ENCODE measurements around the gene DPPA3.
"Not testable (repeated sequence)": the region's sequence is repeated elsewhere in the genome, so short reads cannot be mapped to it uniquely, and the experiment has no call there.

DPPA3 gene

DNA sequence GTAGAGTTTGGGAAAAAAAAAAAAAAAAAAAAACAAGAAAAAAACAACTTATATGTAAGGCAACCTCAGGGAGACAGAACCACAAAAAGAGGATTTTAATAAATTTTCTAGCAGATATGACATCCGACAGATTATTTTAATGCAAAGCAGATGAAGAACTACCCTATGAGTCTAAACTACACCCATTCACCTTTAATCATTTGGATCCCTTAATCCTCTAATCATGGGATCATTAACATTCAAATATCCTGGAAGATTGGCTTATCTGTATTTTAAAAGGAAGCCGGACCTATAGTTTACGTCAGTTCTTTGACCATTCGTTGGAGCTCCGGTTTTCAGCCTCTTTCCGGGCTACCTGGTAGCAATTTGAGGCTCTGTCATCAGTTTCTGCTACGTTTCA, at the start of gene DPPA3:
Gene DPPA3, plus strand, starts transcription at position 301 of the 400 bp plus-strand sequence. CDS start 138 bp downstream, outside the sequence.
- DNase-seq (ENCODE audit: low spot score): no peak

DNA sequence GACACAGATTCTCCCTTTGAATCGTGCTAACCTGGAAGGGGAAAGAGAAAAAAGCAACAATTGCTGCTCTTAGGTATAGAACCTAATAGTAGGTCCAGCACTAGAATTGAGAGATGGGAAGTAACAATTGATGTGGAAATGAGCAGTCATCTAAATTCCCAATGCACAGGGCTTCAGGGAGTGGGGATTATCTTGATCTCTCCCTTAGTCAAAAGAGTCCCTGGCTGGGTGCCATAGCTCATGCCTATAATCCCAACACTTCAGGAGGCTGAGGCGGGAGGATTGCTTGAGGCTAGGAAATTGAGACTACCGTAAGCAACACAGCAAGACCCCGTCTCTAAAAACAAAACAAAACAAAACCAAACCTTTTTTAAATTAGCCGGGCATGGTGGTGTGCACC, 49.5 kb upstream of the DPPA3 start:
- DNase-seq (ENCODE audit: low spot score): no peak

DNA sequence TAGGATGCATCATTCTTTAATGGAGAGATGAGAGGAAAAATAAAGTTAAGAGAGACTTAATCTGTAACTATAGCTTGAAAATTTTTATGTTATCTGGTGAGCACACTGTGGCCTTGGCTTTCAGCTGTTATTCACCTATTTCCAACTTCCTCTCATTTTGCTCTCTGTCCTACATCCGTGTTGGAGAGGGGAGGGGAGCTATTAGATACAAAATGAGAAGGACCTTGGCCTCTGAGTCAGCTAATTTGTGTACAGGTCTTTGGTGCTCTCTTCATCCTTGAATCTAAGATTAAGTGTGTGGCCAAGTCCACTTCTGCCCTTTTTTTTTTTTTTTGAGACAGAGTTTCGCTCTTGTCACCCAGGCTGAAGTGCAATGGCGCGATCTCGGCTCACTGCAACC, 44.6 kb upstream of the DPPA3 start:
- DNase-seq (ENCODE audit: low spot score): no peak

DNA sequence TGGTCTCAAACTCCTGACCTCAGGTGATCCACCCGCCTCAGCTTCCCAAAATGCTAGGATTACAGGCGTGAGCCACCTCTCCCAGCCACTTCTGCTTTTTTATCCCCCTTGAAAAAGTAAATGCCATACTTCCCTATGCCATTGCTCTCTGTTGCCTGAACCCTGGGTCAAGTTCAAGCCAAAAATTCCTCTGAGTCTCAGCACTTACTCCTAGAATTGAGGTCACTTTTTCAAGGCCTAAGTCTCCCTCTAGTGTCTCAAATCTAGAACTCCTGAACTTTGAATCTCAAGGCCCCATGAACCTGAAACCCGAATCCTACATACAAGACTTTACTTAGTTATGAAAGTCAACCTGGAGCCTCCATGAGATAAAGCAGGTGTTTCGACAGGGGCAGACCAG, 44.1 kb upstream of the DPPA3 start:
- no peak for DNase-seq (ENCODE audit: low spot score)

DNA sequence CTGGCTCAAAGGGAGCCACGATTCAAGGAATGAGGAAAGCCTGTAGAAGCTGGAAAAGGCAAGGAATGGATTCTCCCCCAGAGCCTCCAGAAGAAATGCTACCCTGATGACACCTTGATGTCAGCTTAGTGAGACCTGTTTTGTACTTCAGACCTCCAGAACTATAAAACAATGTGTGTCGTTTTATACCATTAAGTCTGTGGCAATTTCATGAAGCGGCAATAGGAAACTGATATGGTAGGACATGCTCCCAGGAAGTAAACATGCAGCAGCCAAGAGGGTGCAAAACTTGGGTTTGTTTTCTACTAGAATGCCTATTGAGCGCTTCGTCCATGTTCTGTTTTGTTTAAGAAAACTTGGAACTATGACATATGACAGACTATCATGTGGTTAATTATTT, 43.1 kb upstream of the DPPA3 start:
- no peak for DNase-seq (ENCODE audit: low spot score)

DNA sequence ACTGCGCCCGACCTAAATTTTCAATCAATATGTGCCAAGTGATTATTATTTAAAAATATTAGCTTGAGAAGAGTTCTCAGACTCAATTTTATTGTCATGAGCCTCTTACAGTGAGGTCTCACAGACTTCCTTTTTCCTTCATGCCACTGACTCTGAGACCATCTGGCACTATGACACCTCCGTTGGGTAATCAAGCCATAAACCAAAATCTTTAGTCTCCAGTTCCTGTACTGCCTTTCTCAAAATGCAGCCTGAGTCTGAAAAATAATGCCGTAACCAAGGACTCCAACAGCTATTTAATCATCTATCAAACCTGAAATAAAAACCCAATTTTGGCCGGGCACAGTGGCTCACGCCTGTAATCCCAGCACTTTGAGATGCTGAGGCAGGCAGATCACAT, 35.8 kb upstream of the DPPA3 start:
- DNase-seq (ENCODE audit: low spot score): not testable (repeated sequence)

DNA sequence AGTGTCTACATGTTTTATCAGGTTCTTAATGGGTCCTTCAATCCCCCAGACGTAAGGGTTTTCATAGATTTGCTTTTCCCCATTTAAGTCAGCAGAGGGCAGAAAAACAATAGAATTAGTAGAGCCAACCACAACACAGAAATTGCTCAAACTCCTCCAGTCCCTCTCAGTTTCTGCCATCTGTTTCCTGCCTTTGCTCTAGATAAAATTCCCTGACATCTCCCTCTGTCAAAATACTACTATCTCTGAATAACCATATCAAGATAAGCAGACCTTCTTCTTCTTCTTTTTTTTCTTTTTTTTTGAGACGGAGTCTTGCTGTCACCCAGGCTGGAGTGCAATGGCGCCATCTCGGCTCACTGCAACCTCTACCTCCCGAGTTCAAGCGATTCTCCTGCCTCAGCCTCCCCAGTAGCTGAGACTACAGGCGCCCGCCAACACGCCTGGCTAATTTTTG, 33.8 kb upstream of the DPPA3 start:
- DNase-seq (ENCODE audit: low spot score): peak; percentile 10

DNA sequence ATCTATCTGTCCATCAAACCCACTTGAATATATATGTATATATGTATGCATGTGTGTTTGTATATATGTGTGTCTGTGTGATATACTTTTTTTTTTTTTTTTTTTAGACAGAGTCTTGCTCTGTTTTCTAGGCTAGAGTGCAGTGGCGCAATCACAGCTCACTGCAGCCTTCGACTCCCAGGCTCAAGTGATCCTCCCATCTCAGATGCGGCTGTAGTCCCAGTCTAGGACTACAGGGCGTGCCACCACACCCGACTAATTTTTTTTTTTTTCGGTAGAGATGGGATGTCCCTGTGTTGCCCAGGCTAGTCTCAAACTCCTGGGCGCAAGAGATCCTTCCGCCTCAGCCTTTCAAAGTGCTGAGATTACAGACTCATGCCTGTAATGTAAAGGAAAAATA, 32.5 kb upstream of the DPPA3 start:
- no peak for DNase-seq (ENCODE audit: low spot score)

DNA sequence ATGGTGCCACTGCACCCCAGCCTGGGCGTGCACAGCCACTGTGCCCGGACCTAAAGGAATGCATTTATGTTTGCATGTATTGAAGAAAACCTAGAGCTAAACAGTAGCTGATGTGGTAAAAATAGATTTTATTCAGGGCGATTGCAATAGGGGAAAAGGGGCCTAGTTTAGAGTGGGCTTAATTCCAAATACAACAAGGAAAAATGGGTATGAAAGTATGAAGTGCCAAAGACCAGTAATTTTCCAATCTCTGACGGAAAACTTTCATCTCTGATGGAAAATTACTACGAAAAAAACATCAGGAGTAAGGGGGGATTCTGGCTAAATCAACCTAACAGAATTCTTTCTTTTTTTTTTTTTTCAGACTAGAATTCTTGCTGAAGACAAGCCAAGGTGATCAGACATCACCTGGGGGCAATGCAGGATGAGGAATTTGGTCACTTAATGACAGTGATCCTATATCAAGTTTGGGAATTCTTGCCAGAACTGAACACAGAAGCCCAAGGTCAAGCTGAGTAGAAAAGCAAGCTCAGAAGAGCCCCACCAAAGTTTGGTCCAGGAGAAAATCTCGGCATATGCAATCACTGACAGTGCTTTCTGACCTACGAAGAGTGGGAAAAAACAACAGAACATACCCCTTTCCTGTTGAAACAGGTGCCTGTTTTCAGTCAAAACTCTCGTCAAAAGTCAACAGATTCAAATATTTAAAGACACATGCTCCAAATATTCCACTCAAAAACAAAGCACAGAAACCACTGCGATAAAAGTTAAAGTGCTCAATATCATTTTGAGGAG, 31.8 kb upstream of the DPPA3 start:
- DNase-seq (ENCODE audit: low spot score): no peak

DNA sequence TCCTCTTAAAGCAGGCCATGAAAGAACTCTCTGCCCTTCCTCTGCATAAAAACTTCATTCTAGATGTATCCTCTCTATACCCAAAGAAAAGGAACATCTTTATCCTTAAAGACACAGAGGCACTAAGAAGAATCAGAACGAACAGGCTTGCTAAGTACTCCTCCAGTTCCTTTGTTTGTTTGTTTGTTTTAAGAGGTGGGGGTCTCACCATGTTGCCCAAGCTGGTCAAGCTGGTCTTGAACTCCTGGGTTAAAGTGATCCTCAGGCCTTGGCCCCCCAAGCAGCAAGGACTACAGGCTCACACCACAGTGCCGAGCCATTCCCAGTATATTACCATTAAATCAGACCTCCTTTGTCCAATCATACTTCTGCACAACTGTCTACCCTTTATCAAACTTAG, 29.7 kb upstream of the DPPA3 start:
- no peak for DNase-seq (ENCODE audit: low spot score)

DNA sequence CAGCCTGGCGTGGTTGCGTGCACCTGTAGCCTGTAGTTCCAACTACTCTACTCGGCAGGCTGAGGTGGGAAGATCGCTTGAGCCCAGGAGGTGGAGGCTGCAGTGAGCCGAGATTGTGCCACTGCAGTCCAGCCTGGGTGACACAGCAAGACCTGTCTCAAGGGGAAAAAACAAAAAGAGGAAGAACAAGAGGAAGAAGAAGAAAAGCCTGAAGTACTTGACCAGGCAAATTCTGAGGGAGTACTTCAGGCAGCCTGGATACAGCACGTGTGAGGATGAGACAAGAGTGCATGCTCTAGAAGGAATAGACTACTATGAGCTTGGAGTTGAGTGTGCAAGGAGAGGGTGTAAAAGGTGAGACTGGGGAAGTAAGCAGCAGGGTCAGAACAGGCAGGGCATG, 17.4 kb upstream of the DPPA3 start:
- DNase-seq (ENCODE audit: low spot score): no peak

DNA sequence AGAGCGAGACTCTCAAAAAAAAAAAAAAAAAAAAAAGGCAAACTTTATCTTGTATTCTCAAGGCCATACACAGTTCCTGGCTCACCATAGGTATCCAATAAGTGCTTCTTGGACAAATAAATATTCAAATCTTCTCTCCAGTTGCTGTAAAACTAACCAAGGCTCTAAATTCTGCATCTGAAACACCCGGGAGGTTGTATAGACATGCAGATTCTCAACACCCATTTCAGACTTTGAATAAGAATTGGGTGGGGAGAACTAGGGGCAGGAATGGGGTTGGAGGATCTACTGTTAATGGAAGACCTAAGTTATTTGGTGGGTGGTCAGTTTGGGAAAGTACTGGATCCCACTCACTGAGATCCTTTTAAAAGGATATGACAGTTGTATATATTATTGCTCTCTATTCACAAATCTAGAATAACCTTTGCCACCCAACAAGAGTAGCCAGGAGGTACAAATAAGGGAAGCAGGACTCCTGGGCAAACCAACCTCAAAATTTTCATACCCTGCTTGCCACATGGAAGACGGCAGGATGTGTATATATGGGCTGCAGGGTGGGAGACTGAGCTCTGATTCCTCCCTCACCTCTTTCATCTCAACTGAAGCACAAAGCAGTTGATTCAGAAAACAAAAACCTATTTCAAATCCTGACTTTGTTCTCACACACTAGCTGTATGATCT, 16.5 kb upstream of the DPPA3 start:
- DNase-seq (ENCODE audit: low spot score): no peak

DNA sequence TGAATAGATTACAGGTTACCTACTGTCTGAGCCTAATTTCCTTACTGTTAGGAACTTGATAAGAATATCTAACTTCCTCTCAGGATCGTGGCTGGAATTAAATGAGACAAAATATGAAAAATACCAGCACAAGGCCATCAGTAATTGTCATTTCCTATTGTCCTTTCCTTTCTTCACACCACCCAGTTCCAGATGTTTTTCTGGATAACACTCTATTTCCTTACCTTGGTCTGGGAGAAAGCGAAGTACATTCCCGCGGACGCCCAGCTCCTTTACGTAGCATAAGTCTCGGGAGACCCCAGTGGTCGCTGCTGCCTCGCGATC, 16.0 kb upstream of the DPPA3 start:
- DNase-seq (ENCODE audit: low spot score): no peak

DNA sequence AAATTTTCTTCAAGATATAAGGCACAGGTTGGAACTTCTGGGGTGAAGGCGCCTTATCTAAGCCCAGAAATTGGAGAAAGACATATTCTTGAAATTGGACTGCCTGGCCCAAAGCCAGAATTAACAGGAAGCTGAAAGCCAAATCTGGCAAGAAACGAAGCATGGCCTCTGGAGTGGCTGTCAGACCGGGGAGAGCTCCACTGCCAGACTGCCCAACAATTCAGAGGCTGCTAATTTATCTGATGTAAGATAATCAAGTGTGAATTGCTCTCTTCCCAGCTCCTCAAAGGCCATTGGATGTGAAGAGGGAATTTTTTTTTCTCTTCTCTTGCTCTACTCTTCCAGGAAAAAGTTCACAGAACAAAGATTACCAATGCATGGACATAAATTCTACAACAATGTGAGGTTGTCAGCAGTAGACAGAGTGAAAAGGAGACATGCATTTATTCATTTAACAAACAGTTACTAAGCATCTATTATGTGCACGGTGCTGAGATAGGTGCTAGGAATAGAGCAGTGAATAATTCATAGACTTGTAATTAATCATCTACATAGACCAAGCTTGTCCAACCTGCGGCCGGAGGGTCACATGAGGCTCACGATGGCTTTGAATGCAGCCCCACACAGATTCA, 15.6 kb upstream of the DPPA3 start, which contains the start of gene GDF3:
Gene GDF3, minus strand, starts transcription at position 210 of the 632 bp plus-strand sequence. Its CDS starts 47 bp downstream, at position 163.
- no peak for DNase-seq (ENCODE audit: low spot score)

DNA sequence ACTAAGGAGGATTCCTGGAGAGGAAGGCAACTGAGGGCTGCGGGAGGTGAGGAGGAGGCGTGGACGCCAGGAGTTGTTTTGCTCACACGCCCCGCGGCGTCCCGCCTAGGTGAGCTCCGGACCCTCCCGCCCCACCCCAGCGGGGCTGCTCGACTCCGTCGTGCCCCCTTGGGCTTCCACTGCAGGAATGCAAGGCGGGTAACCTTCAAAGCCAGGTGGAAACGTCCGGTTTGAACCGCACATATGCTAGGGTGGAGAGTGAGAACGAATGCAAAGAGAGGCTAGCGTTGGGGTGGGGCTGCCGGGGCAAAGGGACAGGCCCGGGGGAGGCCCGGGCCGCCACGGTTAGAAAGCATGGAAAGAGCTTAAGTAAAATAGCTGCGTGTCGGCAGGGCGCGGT, 5.4 kb upstream of the DPPA3 start:
- DNase-seq (ENCODE audit: low spot score): no peak

DNA sequence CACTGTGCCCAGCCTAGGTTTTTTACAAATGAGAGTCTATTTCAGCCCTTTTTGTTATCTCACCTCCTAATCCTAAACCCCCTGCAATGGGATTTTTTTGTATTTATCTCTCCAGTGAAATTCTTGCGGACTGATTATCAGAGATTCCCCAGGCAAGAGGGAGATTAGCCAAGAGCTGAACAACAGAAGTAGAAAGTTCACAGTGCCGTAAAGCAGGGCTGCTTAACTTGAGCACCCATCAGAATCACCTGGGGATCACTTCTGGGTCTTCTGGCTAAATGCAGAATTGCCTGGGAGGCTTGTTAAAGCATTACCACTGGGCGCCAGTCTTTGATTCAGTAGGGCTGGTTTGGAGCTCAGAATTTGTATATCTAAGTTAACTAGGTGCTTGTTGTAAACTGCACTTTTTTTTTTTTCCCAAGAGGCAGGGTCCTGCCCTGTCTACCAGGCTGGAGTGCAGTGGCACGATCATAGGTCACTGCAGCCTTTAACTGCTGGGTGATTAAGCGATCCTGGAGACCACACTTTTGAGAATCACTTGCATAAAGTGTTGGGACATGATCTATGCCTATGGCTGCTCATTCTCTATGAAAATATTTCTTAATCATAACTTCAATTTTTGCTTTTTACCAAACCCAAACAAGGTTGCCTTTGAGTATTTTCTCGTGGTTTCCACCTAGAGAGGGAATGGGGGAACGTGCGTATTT, 1.1 kb upstream of the DPPA3 start:
- no peak for DNase-seq (ENCODE audit: low spot score)

DNA sequence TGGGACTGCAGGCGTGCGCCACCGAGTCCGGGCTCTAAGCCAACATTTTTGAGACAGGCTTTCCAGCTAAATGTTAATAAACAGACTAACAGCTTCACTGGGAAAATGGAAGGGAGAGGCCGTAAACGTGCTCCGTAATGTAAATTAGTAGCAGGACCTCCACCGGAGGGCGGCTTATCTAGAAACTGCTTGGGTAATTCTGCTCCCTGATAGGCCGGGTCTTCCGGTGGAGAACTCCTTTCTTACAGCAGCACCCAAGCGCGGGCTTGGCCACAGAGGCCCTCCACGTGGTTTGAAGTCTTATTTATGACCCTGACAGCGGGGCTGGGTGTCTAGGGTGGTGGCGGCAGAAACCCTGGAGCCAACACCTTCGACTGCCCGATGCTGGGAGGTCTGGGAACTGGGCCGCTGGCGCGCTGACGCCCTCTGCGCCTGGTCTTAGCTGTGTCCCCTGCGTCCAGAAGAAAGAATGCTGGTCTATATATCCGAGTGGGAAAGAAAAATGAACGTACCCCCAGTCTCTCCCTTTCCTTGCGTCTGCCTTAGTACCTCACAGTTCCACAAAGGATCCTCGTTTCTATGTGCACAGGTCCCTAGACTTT, 1.7 kb downstream of the DPPA3 start:
- DNase-seq (ENCODE audit: low spot score): no peak

DNA sequence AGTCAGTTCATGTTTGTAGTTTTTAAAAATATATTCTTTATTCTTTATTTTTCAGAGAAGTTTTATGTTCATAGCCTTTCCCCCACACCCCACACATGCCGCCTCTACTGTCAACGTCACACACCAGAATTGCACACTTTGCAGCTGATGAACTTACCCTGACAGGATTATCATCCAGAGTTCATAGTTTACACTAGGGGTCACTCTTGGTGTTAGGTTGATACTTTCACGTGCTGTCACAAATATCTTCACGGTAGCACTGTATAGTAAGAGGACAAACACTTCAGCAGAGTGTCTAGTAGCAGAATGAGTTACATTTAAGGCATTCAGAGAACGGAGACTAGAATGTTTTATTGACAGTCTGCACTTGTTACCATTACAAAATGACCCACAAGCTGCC, 5.1 kb downstream of the DPPA3 start:
- DNase-seq (ENCODE audit: low spot score): no peak

DNA sequence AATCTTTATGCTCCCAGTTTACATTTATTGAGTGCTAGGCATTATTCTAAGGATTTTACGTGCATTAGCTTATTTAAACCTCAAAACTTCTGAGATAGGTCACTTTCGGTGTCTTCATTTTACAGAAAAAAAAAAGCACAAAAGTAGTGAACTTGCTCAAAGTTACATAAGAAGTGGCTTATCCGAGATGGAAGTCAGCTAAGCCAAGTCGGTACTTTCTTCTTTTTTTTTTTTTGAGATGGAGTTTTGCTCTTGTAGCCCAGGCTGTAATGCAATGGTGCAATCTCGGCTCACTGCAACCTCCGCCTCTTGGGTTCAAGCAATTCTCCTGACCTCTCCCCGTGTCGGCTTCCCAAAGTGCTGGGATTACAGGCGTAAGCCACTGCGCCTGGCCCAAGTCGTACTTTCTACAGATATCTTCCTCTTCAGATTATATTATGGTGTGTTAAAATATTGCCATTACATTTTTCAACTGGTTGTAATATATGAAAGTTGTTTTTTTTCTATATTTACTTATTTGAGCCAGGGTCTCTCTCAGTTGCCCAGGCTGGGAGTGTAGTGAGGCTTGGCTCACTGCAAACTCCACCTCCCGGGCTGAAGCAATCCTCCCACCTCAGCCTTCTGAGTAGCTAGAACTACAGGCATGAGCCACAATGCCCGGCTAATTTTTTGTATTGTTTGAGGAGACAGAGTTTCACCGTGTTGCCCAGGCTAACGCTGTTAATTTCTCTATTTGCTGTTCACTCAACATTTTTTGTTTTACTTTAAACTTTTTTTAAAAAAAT, 8.9 kb downstream of the DPPA3 start:
- no peak for DNase-seq (ENCODE audit: low spot score)

DNA sequence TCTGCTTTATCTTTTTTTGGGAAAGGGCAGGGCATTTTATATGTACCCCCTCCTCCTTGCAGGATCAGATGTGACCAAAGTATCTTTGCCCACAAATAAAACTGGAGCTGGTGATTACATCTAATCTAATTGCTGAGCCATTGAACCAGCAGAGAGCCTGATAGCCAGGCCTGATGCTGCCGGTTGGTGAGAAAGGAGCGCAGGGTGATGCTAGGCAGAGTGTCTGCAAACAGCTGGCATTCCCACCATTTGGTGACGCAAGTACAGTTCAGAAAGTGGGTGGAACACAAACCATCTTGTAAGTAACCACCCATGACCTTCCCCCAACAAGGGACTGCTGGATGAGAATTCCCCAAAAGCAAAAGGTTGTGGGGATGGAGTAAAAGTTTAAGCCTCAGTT, 12.7 kb downstream of the DPPA3 start:
- no peak for DNase-seq (ENCODE audit: low spot score)

DNA sequence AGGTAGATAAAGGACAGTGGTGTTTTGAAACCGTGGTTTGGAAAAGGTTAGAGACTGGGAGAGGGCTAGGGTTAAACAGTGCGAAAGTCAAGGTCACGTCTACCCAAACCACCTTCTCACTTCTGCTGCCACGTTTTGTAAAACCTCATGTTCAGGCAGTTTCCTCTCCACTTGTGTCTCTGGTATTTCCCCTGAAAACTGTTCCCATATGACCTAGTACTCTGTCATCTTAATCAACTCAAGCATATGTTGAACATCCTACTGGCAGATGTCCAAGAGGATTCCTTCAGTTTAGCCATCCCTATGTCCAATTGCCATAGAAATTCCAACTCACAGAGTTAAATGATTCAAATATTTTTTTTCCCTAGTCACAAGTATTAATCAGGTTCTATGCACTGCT, 18.5 kb downstream of the DPPA3 start:
- no peak for DNase-seq (ENCODE audit: low spot score)
